Measurements from ENCODE around the gene TMEM196.

TMEM196 gene

DNA sequence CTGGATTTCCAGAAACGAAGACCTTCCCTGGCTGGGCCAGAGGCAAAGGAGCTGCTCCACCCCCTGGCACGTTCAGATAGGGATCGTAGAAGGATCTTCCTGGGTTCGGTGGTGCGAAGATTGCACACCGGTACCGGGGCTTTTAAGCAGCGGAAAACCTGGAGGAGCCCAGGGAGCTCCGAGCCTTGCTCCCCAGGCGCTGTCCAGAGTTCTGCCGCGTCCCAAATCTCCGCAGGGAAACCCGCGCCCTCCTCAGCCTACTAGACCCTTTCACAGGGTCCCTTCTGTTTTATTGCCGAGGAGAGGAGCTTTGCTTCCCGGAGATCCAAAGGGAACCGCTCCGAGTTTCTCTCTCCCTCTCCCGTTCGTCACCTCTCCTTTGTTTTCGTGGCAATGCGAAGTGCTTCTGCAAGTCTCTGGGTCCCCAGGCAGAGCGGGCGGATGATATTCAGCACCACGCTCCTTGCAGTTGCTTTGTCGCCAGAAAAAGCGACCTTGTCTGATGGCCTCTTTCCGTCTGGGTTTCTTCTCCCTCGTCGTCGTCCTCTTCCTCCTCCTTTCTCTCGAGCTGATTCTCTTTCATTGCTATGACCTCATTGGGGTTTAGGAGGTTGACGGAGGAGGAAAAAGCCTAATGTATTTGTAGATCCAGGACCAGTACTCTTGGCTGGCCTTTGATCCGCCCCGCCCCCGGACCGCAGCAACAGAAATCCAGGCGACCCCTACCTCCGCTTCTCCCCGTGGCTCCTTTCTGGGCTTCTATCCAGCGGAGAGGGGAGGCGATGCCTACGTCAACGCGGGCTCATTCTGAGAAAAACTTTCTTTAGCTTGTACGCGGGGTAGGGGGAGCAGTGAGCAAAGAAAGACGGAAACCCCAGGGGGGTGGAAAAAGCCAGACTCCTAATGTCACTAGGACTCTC, at the start of gene TMEM196:
Gene TMEM196, minus strand, starts transcription at position 777 of the 920 bp plus-strand sequence. CDS start 921 bp downstream, outside the sequence.
- no peak for DNase-seq

DNA sequence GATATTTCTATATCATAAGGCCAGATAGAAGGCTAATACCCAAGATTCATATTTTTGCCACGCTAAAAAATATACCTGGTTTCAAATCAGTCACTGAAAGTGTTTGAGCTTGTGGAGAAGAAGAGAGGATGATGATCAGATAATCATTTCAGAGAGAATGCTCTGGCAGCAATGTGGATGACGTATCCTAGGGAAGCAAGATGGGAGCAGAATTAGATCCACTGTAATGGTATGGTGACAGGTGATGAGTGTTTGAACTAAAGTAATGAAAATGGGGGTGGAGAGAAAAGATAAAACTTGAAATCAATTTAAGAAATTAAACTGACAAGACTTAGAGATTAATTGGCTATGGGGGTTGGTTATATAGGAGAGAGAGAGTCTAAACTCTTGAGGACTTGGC, 42.7 kb upstream of the TMEM196 start:
- DNase-seq: no peak

GRCh38 chr7:19815546-19815945, 42.1 kb upstream of the TMEM196 start:
- DNase-seq: no peak

GRCh38 chr7:19814776-19815175, 41.4 kb upstream of the TMEM196 start:
- DNase-seq: no peak

GRCh38 chr7:19811386-19811785, 38.0 kb upstream of the TMEM196 start:
- no peak for DNase-seq

- DNase-seq: no peak
Observed at GRCh38 chr7:19798986-19799385, 25.6 kb upstream of the TMEM196 start.

GRCh38 chr7:19783541-19783940, 10.1 kb upstream of the TMEM196 start:
- DNase-seq: no peak

DNA sequence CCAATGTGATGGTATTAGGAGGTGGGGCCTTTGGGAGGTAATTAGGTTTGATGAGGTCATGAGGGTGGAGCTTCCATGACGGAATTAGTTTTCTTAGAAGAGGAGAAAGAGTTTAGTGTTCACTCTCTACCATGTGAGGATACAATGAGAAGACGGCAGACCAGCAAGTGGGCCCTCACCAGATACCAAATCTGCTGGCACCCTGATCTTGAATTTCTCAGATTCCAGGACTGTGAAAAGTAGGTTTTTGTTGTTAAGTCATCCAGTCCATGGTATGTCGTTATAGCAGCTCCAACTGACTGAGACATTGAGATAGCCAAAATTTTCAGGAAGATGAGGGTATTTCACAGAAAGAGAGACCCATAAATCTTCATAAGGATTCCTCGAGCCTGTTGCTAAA, 3.6 kb upstream of the TMEM196 start:
- DNase-seq: no peak

- DNase-seq: no peak
Observed at GRCh38 chr7:19775578-19775977, 2.2 kb upstream of the TMEM196 start.

- no peak for DNase-seq
Observed at GRCh38 chr7:19772306-19772705, 1.1 kb downstream of the TMEM196 start.

DNA sequence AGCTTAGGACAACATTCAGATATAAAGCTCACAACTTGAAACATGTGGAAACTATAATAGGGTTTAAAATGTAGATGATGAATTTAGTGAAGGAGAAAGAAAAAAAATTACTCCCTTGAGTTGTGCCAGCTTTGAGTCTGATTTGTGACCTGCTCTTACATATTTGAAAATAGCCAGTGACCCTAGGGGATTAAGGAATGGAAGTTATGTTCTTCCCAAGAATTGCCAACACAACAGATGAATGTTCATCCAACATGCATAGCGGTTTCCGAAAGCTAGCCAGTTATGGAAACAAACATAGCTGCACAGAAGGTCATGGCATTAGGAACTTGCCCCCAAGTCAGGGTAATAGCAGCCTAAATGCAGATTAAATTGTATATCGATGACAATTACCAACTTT, 10.8 kb downstream of the TMEM196 start:
- no peak for DNase-seq

- DNase-seq: no peak
Observed at GRCh38 chr7:19754521-19755116, 18.8 kb downstream of the TMEM196 start.

DNA sequence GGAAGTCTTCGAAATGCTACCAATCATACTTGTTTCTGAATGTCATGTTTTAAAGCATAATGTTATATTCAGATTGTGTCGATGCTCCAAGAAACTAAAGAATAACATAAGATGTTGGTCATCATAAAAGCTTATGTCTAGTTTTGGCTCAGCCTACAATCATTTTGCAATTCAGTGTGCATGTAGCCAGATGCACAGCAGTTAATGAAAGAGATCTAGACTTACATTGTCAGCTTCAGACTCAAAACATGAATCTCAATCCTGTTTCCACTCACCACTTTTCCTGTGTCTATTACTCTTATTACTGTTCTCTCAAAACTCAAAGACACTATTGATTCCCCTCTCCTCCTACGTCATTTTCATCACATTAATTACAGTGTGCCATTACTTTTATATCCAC, 21.4 kb downstream of the TMEM196 start:
- no peak for DNase-seq

GRCh38 chr7:19749658-19750057, 23.8 kb downstream of the TMEM196 start:
- DNase-seq: no peak

DNA sequence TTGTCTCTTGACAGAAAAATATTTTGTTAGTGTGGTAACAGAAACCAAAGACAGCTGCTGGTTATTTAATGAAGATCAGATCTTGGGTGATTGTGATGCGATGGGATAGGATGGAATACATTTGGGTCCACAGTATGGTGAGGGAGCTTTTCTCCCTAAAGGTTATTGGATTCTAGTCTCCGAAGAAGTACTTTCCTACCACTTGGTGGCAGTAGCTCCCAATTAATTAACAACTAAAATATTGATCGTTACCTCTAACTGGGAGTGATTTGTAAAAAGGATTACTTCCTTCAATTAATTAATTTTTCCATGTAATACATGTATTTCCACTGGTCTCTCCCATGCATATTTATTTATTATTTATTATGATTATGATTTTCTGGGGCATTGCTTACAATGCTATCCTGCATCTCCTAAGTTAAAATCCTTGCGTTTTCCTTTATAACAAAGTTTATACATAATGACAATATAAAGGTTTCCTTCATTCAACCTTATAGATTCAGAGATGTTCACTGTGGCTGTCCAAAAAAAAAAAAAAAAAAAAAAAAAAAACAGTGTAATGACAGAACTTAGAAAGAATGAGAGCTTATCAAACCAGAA, 25.6 kb downstream of the TMEM196 start:
- DNase-seq: no peak

- no peak for DNase-seq
Observed at GRCh38 chr7:19744075-19744474, 29.3 kb downstream of the TMEM196 start.

GRCh38 chr7:19728716-19729115, 44.7 kb downstream of the TMEM196 start:
- no peak for DNase-seq

GRCh38 chr7:19725770-19726169, 47.6 kb downstream of the TMEM196 start:
- DNase-seq: no peak

DNA sequence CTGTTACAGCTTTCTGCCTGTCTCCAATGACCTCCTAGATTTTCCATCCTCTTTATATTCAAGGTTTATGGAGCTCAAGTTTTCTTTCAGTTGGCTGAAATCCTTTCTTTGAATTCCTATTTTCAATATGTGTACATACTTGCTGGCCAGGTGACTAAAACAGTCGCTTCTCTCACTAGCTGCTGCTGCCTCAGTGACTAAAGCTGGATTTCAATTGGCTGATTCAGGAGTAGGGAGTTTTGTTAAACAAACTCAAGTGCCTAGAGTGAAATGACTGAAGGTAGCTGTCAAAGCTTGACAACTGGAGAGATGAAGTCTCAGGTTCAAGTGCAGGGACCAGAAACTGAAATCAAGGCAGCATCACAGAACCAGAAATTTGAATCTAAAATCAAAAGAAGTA, 57.9 kb downstream of the TMEM196 start:
- DNase-seq: no peak

DNA sequence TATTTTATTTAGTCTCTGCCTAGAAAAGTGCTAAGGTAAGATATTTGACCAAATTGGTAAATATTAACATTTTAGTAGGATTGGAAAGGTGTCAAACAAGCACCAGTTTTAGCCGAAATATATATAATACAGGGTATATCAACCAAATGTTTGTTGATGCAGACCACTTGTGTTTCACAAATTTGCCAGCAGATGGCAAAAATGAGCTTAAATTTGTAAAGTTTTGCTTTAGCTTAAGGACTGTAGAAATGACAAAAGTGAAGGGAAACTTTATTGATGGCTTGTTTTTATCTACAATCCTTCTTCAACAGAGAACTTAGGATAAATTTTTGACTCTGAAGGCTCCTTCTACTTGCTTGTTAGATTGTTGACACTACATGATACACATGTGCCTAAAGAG, 59.7 kb downstream of the TMEM196 start:
- peak in 1 of 14 donors; percentile 0 for DNase-seq

- DNase-seq: no peak
Observed at GRCh38 chr7:19709249-19709578, 64.2 kb downstream of the TMEM196 start.

DNA sequence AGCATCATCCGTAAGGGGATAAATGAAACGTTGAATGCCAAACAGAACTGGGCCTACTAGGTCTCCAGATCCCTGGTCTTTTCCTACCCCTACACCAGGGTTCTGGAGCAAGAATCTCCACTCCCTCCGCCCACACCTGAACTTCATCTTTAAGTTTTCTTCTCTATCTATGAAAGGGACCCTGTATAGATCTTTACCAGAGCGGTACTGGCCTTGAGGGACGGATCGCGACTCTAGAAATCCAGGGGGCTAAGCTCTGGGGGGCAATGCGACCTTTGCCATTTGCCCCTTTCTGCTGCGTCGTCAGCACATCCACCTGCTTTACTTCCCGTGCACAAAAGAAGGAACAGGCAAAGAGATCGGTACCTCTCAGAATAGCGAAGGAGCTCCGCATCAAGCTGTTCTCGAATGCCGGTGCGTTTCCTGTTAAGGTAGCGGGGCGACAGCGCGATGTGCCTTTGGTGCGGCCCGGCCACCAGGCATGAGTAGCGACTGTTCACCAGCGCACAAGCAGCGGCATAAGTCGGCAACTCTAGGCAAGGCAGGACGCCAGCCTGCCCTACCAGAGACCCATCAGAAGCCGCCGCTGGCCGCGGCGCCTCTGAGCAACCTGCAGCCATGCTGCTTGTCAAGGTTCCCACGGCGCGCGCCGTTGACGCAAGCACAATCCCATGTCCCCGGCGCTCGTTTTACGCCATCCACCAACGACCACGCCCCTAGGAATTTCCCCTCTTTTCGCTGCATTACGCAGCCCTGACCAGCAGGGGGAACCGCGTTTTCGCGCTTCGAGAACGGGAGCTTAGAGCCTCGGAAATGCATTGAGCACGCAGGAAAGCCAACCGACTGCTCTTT, 64.8 kb downstream of the TMEM196 start, which contains the start of gene POLR1F:
Gene POLR1F, minus strand, starts transcription at position 641 of the 852 bp plus-strand sequence. Its CDS starts 21 bp downstream, at position 620.
- peak; percentile 43 to 96 (median 92) for DNase-seq

DNA sequence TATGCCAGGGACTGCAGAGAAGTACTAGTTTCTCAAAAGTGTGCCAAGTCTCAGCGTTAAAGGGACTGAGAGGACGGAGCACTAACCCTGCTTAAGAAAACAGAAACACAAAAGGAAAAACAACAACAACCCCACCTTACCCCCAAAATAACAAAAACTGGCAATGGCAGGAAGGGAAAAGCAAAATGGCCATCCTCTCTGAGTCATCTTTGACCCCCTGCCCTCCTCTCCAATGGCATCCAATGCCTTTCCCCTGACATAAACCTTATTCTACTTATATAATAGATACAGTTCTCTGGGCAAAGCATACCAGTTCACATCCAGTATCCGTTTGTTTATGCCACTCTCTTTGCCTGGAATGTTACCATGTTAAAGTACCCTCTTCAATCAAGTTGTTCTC, 66.2 kb downstream of the TMEM196 start:
- DNase-seq: no peak

Data from C1 segment of cervical spinal cord (tissue), 14 donors.